A673 (cell line): ENCODE data around the gene PCBD1. TPM values are rescaled to one million over a fixed set of nuclear protein-coding genes. Genes with fewer than 3 reads are reported as not detected.

ENCODE experiments used
- BruUV-seq: library from RNA; stranded (reverse); fragments of 400-500 nt; replicated peaks from 2 replicates; lab custom pipeline; 2021; lab: Mats Ljungman, UMichigan
- CTCF ChIA-PET: fragments of 300-600 bp; sonication (Branson Sonifier 250); formaldehyde crosslinking; loops from one replicate; lab custom pipeline; 2022; ENCODE audit warnings: antibody characterized with exemption; lab: Charles Lee
- POLR2A ChIA-PET: fragments of 300-600 bp; sonication (Branson Sonifier 250); formaldehyde crosslinking; loops from one replicate; lab custom pipeline; 2022; ENCODE audit warnings: antibody characterized with exemption; ENCODE audit not compliant: low non-redundant PET; lab: Charles Lee
- DNase-seq: peaks from one replicate; pipeline ENCODE4 v3.0.0-alpha.2; 2015; ENCODE audit warnings: low spot score
- H3K27ac ChIP-seq: fragments of 200-600 bp; sonication (generic); 2 replicates; pipeline ENCODE4 v1.5.1; 2016; ENCODE audit warnings: mixed run types, low read depth, mild to moderate bottlenecking, mixed read lengths, antibody characterized with exemption, low read length; ENCODE audit not compliant: poor library complexity, severe bottlenecking
- H3K27me3 ChIP-seq: fragments of 200-600 bp; sonication (generic); replicated peaks from 2 replicates; pipeline ENCODE4 v1.6.1; 2017; ENCODE audit warnings: mixed run types, low read depth, mild to moderate bottlenecking, mixed read lengths, antibody characterized with exemption, low read length; ENCODE audit not compliant: insufficient read depth, poor library complexity
- H3K36me3 ChIP-seq: fragments of 200-600 bp; sonication (generic); 2 replicates; pipeline ENCODE4 v1.6.1; 2016; ENCODE audit warnings: mixed run types, mild to moderate bottlenecking, mixed read lengths, antibody characterized with exemption, low read length; ENCODE audit not compliant: insufficient read depth, poor library complexity, severe bottlenecking
- H3K4me1 ChIP-seq: fragments of 200-600 bp; sonication (generic); 2 replicates; pipeline ENCODE4 v1.6.1; 2017; ENCODE audit warnings: mixed run types, mild to moderate bottlenecking, mixed read lengths, antibody characterized with exemption, low read length; ENCODE audit not compliant: insufficient read depth, poor library complexity, severe bottlenecking
- H3K4me3 ChIP-seq: fragments of 200-600 bp; sonication (generic); 2 replicates; pipeline ENCODE4 v1.5.1; 2016; ENCODE audit warnings: low read depth, mixed run types, mild to moderate bottlenecking, mixed read lengths, low read length; ENCODE audit not compliant: poor library complexity, severe bottlenecking
- H3K9me3 ChIP-seq: fragments of 200-600 bp; sonication (generic); 2 replicates; pipeline ENCODE4 v1.6.1; 2016; ENCODE audit warnings: mixed run types, low read depth, mild to moderate bottlenecking, mixed read lengths, antibody characterized with exemption, low read length; ENCODE audit not compliant: poor library complexity, severe bottlenecking
- CTCF ChIP-seq: fragments of 300-800, 200-600 bp; sonication (generic); conservative IDR thresholded peaks from 2 replicates; pipeline ENCODE4 v1.5.1; 2017; ENCODE audit warnings: low read depth, mild to moderate bottlenecking, antibody characterized with exemption, low read length, moderate library complexity, mixed read lengths
- EZH2 ChIP-seq: fragments of 200-600 bp; sonication (generic); IDR thresholded peaks from 2 replicates; pipeline ENCODE4 v1.6.1; 2017; ENCODE audit warnings: borderline replicate concordance, low read depth, mild to moderate bottlenecking, mixed read lengths, antibody characterized with exemption, low read length; ENCODE audit not compliant: poor library complexity, severe bottlenecking
- intact Hi-C: fragments of 100-400 bp; cut with micrococcal nuclease; formaldehyde crosslinking; loops from one replicate; pipeline ENCODE4 v1.10.0; 2022; ENCODE audit not compliant: unreplicated experiment
- total RNA-seq: library from RNA; stranded (reverse); gene quantifications from 2 replicates; pipeline ENCODE4 v1.2.3, GENCODE V29; 2021

The PCBD1 gene
- total RNA-seq, 1 experiment from 2014 or later = 41.2 TPM

- BruUV-seq = no TSS peak
- intact Hi-C loops = no loop called here
- no peak overlapping the region for H3K4me3 ChIP-seq
- H3K27me3 ChIP-seq = no peaks in the 10 kb centered on the region
- no peaks in the 10 kb centered on the region for H3K9me3 ChIP-seq
- no peak for DNase-seq
- H3K27ac ChIP-seq = no peak overlapping the region
- TF ChIP-seq EZH2 (no peak), CTCF (no peak)
- ChIA-PET CTCF (no interaction called here), POLR2A (no interaction called here)
- peaks cover 5% of the 10 kb centered on the region for H3K4me1 ChIP-seq
- peaks cover 10% of the 10 kb centered on the region for H3K36me3 ChIP-seq
Observed at GRCh38 chr10:70889291-70889690, 926 bp upstream of the PCBD1 start.

- ChIA-PET CTCF (no interaction called here), POLR2A (interaction anchor here (0.6 kb wide), 1 partner anchor 352 kb away, joined by 3 read pairs; no protein-coding TSS in a partner anchor)
- peaks cover 5% of the 10 kb centered on the region for H3K4me1 ChIP-seq
- H3K27ac ChIP-seq = peak overlapping the region; percentile 76
- TF ChIP-seq CTCF (no peak), EZH2 (no peak)
- intact Hi-C loops = no loop called here
- peaks cover 10% of the 10 kb centered on the region for H3K36me3 ChIP-seq
- no peak for DNase-seq
- peak overlapping the region; percentile 84 for H3K4me3 ChIP-seq
- BruUV-seq = no TSS peak
- no peaks in the 10 kb centered on the region for H3K9me3 ChIP-seq
- H3K27me3 ChIP-seq = no peaks in the 10 kb centered on the region
Observed at GRCh38 chr10:70886921-70887665, 1.3 kb downstream of the PCBD1 start.

- H3K9me3 ChIP-seq = no peaks in the 10 kb centered on the region
- peaks cover 10% of the 10 kb centered on the region for H3K36me3 ChIP-seq
- no peak for DNase-seq
- peak overlapping the region; percentile 16 for H3K27ac ChIP-seq
- TF ChIP-seq EZH2 = no peak
- peaks cover 5% of the 10 kb centered on the region for H3K4me1 ChIP-seq
- ChIA-PET CTCF (no interaction called here), POLR2A (no interaction called here)
- intact Hi-C loops = no loop called here
- H3K4me3 ChIP-seq = no peak overlapping the region
- BruUV-seq = no TSS peak
- H3K27me3 ChIP-seq = no peaks in the 10 kb centered on the region
Observed at GRCh38 chr10:70885931-70886903, 2.1 kb downstream of the PCBD1 start.
